AG09319 (cell line): ENCODE data around the gene TRAPPC2L.
"Not testable (repeated sequence)": the region's sequence is repeated elsewhere in the genome, so short reads cannot be mapped to it uniquely, and the experiment has no call there.

Experiments
- DNase-seq: peaks from one replicate; pipeline ENCODE4 v3.0.0-alpha.2; 2010; ENCODE audit warnings: low read depth; ENCODE audit errors: extremely low read depth
- TF ChIP-seq, protein P1 (sequence below): IDR thresholded peaks from 2 replicates; pipeline ENCODE4 v1.5.1; 2011; ENCODE audit warnings: low read depth, mild to moderate bottlenecking, inconsistent platforms, low read length, moderate library complexity

Gene TRAPPC2L

DNA sequence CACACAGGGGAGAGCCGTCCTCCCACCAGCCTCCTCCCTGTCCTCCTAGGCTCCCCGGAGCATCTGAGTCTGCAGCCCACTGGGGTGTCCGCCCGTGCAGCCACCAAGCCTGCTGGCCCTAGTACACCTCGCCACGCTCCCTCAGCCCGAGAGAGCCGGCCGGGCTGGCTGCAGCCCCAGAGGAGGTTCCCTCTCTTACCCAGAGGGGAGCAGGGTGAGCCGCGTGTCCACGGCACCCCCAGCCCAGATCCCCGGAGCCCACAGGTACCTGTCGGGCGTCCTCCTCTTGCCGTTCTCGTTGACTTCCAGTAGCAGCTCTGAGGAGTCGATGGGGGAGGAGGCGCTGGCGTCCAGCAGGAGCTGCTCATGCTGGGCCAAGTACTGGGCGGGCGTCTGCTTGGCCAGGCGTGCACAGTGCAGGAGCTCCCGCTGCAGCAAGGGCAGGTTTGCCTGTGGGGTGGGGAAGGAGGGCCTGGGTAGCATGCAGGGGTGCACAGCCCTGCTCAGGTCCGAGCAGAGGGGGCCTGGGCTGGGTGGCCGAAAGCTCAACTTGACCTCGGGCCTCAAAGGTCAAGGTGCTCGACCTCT lies 28.9 kb downstream of the TRAPPC2L start:
- no peak for DNase-seq
- TF ChIP-seq, protein P1, sequence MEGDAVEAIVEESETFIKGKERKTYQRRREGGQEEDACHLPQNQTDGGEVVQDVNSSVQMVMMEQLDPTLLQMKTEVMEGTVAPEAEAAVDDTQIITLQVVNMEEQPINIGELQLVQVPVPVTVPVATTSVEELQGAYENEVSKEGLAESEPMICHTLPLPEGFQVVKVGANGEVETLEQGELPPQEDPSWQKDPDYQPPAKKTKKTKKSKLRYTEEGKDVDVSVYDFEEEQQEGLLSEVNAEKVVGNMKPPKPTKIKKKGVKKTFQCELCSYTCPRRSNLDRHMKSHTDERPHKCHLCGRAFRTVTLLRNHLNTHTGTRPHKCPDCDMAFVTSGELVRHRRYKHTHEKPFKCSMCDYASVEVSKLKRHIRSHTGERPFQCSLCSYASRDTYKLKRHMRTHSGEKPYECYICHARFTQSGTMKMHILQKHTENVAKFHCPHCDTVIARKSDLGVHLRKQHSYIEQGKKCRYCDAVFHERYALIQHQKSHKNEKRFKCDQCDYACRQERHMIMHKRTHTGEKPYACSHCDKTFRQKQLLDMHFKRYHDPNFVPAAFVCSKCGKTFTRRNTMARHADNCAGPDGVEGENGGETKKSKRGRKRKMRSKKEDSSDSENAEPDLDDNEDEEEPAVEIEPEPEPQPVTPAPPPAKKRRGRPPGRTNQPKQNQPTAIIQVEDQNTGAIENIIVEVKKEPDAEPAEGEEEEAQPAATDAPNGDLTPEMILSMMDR: no peak

DNA sequence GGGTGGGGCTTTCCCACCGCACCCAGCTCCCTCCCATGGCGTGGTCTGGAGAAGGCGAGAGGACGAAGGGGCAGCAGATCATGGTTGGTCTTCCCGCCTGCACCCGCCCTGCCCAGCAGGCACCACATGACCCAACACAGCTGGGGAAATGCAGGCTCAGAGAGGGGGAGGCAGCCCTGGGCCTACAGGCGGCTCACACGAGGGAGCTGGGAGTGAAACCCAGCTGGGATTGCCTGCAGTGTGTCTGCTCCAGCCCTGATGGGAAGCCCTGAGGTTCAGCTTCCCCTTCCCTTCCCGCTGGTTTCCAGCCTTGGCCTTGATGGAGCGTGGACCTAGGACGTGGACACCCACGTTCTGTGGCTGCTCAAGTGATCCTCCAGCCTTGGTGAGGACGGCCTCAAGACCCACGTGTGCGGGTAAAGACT lies 29.5 kb downstream of the TRAPPC2L start:
- TF ChIP-seq, protein P1: no peak
- DNase-seq: no peak

DNA sequence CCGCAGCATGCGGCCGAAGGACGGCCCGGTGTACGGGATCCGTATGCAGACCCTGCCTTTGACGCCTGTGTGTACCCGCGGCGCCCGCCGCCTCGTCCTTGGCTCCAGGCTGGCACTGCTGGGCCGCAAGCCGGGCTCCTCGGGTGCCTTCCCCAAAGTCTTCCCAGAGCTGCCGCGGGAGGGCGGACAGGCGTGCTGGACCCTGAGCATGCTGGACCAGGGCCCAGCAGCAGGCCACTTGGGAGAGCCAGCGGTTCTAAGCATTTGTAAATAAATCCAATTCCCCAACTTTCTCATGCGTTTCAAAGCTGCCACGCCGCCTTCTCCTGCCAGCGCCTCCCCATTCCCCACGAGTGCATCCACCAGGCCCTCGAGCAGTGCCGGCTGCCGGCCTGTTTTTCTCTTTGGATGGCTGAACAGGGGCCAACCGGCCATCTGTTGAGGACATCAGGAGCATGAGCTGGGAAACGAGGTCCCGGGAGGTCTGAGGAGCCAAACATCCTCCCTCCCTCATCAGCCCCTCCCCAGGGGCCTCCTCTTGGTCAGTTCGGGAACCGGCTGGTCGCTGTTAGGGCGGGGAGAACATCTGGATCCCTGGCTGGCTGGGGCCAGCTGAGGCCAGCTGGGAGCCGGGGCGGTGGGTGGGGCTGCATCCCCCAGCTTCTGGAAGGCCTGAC lies 30.1 kb downstream of the TRAPPC2L start:
- peak; percentile 51 for DNase-seq
- TF ChIP-seq, protein P1: peak; percentile 35

DNA sequence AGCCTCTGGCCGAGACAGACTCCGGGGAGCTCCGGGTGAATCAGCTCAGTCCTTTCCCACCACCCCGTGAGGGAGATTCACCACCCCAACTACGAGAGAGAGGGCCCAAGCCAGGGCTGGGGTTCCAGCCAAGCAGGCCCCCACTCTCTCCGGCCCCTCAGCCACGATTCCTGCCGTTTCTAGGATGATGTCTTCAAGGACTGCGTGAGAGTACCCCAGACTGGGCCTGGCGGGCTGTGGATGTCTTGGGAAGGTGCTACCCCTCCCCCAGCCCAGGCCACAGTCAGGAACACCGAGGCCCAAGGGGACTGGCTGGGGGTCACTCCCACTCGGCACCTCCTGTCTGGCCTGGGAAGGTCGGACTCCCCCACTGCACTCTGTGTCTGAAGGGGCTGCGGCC lies 31.1 kb downstream of the TRAPPC2L start:
- DNase-seq: no peak
- TF ChIP-seq, protein P1: no peak

DNA sequence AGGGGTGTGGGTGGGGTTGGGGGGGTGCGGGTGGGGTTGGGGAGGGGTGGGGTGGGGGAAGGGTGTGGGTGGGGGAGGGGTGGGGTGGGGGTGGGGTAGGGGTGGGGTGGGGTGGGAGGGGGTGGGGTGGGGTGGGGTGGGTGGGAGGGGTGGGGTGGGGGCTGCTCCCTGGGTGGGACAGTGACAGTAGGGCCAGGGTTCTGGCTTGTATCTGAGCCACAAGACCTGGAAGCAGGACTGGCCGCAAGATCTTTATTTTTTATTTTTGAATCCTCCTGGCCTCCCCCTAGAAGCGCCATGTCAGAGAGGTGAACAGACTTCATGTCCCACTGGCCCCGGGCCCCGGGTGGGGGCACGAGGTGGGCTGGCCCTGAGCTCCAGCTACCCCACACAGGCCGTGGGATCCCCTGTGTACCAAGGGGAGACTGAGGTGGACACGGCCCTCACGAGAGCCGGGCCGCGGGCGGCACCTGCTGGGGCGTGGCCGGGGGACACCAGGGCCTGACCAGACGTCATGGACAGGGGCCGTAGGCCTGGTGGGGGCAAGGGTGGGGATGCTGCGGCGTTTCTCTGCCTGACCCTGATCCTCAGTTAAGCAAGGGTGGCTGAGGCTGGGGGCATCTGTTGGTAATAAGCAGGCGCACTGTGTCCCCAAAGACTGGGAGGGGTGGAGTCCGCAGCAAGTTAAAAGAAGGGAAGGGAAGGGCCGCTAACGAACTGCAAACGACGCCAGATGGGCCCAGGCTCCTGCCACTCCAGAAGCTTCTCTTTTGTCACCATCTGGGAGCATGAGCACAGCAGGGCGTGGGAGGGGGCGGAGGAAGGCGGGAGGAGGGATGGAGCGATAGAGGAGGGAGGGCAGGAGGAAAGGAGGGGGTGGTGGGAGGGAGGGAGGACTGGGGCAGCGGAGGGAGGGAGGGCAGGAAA lies 31.8 kb downstream of the TRAPPC2L start:
- no peak for DNase-seq
- TF ChIP-seq, protein P1: no peak

DNA sequence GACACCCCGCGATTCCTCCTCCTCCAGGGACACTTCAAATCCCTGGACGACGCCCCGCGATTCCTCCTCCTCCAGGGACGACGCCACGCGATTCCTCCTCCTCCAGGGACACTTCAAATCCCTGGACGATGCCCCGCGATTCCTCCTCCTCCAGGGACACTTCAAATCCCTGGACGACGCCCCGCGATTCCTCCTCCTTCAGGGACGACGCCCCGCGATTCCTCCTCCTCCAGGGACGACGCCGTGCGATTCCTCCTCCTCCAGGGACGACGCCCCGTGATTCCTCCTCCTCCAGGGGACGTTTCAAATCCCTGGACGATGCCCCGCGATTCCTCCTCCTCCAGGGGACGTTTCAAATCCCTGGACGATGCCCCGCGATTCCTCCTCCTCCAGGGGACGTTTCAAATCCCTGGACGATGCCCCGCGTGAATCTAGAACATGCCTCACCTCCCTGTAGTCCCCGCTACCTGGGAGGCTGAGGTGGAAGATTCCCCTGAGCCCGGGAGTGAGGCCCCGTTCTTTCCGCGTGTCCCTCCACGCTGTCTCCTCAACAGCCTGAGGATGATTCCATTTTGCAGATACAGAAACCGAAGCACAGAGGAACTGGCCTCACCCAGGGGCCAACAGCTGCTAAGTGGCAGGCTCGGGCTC lies 32.9 kb downstream of the TRAPPC2L start:
- not testable (repeated sequence) for DNase-seq

DNA sequence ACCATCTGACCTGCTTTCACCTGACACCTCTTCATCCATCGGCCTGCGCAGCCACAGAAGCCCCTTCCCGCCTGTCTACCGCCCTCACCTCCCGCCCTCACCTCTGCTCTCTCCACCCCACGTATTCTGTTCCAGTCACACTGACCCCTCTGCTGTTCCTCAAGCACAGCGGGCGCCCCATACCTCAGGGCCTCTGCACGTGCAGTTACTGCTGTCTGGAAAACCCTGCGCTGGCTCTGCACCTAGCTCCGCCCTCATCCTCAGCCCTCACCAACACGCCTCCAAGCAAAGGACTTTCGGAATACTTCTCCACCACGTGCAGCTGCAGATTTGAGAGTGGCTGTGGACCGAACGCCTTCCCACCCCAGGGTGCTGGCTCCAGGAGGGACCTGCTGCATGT lies 34.2 kb downstream of the TRAPPC2L start:
- no peak for DNase-seq
- TF ChIP-seq, protein P1: no peak
